22Rv1 (cell line): ENCODE measurements around the gene TXNDC11.

ENCODE experiments used
- ZFX ChIP-seq: fragments of 450-650 bp; IDR thresholded peaks from 2 replicates; pipeline ENCODE4 v1.6.1; 2017; ENCODE audit warnings: antibody characterized with exemption, borderline replicate concordance
- TF ChIP-seq, protein P1 (sequence below): fragments of 450-650 bp; IDR thresholded peaks from 2 replicates; pipeline ENCODE4 v1.5.1; 2017; ENCODE audit warnings: mild to moderate bottlenecking

DNA sequence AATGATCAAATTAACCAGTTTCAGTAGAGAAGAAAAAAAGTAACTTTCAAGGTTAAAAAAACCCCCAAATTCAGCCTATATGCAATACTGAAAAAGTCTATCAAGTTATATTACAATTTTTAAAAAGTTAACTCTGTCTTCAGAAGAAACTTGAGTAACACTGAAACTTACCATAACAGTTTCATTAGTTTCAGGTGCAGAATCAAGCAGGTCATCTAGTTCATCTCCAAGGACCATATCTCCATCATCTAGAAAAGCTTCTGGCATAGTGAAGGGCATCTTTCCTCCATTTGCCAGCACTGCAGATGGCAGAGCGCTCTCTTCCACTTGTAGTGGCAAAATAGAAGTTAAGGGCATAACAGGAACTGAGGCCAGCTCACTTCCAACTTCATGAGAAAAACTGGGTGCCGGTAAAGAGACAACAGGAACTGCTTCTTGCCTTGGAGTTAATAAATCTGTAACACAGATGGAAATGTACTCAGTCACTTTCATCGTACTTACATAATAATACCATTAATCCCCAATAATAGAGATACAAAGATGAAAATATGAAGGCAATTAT, 31.5 kb upstream of the TXNDC11 start:
- TF ChIP-seq, protein P1, sequence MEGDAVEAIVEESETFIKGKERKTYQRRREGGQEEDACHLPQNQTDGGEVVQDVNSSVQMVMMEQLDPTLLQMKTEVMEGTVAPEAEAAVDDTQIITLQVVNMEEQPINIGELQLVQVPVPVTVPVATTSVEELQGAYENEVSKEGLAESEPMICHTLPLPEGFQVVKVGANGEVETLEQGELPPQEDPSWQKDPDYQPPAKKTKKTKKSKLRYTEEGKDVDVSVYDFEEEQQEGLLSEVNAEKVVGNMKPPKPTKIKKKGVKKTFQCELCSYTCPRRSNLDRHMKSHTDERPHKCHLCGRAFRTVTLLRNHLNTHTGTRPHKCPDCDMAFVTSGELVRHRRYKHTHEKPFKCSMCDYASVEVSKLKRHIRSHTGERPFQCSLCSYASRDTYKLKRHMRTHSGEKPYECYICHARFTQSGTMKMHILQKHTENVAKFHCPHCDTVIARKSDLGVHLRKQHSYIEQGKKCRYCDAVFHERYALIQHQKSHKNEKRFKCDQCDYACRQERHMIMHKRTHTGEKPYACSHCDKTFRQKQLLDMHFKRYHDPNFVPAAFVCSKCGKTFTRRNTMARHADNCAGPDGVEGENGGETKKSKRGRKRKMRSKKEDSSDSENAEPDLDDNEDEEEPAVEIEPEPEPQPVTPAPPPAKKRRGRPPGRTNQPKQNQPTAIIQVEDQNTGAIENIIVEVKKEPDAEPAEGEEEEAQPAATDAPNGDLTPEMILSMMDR = no peak
- TF ChIP-seq ZFX = no peak
